Neural cell (in vitro differentiated cells): ENCODE results near the gene PARD3B.

ENCODE experiments used
- CTCF ChIP-seq: fragments of 450-650 bp; IDR thresholded peaks from 2 replicates; pipeline ENCODE4 v1.5.1; 2014; ENCODE audit warnings: antibody characterized with exemption, mild to moderate bottlenecking, moderate library complexity; ENCODE audit not compliant: poor library complexity, severe bottlenecking
- EZH2 ChIP-seq: fragments of 200-600, 300-800 bp; shearing (Covaris generic), sonication (generic); IDR thresholded peaks from 2 replicates; pipeline ENCODE4 v1.6.1; 2014; ENCODE audit warnings: antibody characterized with exemption, low read length, borderline replicate concordance, mild to moderate bottlenecking; ENCODE audit not compliant: insufficient read depth, poor library complexity, severe bottlenecking
- POLR2AphosphoS5 ChIP-seq: IDR thresholded peaks from 2 replicates; pipeline ENCODE4 v1.6.1; 2012
- RAD21 ChIP-seq: fragments of 450-650 bp; conservative IDR thresholded peaks from 2 replicates; pipeline ENCODE4 v1.6.1; 2014; ENCODE audit warnings: antibody characterized with exemption, mild to moderate bottlenecking, moderate library complexity
- REST ChIP-seq: IDR thresholded peaks from 2 replicates; pipeline ENCODE4 v1.6.1; 2012; ENCODE audit warnings: borderline replicate concordance
- SMC3 ChIP-seq: fragments of 450-650 bp; conservative IDR thresholded peaks from 2 replicates; pipeline ENCODE4 v1.6.1; 2014; ENCODE audit warnings: antibody characterized with exemption, mild to moderate bottlenecking, moderate library complexity; ENCODE audit not compliant: poor library complexity
- TAF1 ChIP-seq: IDR thresholded peaks from 2 replicates; pipeline ENCODE4 v1.6.1; 2012; ENCODE audit warnings: low read depth

- TF ChIP-seq REST (no peak), RAD21 (no peak), SMC3 (no peak), POLR2AphosphoS5 (no peak), CTCF (no peak), EZH2 (no peak), TAF1 (no peak)
Observed at GRCh38 chr2:205343103-205343502, 797.8 kb downstream of the PARD3B start.
